NCI-H1092 (cell line): ENCODE results near the gene PDK2.
"Not testable (repeated sequence)": the region's sequence is repeated elsewhere in the genome, so short reads cannot be mapped to it uniquely, and the experiment has no call there.

Experiments
- DNase-seq: peaks from one replicate; lab custom pipeline; 2025; lab: John Stamatoyannopoulos, UW

Gene PDK2

GRCh38 chr17:50058296-50058953 lies 36.7 kb upstream of the PDK2 start:
- DNase-seq = no peak

- no peak for DNase-seq
Measured at GRCh38 chr17:50059256-50059655, 35.9 kb upstream of the PDK2 start.

- DNase-seq = no peak
Measured at GRCh38 chr17:50059759-50060273, 35.3 kb upstream of the PDK2 start.

GRCh38 chr17:50060951-50061712 lies 34.0 kb upstream of the PDK2 start:
- DNase-seq = no peak

- not testable (repeated sequence) for DNase-seq
Measured at GRCh38 chr17:50061713-50062045, 33.5 kb upstream of the PDK2 start.

GRCh38 chr17:50062293-50063243 lies 32.6 kb upstream of the PDK2 start:
- no peak for DNase-seq

GRCh38 chr17:50063561-50064252 lies 31.4 kb upstream of the PDK2 start:
- no peak for DNase-seq

GRCh38 chr17:50064253-50065001 lies 30.7 kb upstream of the PDK2 start:
- DNase-seq = no peak

- no peak for DNase-seq
Measured at GRCh38 chr17:50065056-50065455, 30.1 kb upstream of the PDK2 start.

- DNase-seq = no peak
Measured at GRCh38 chr17:50066995-50067394, 28.2 kb upstream of the PDK2 start.

GRCh38 chr17:50067996-50068395 lies 27.2 kb upstream of the PDK2 start:
- DNase-seq = no peak

- DNase-seq = no peak
Measured at GRCh38 chr17:50070908-50071680, 24.1 kb upstream of the PDK2 start.

GRCh38 chr17:50071692-50072091 lies 23.5 kb upstream of the PDK2 start:
- DNase-seq = no peak

GRCh38 chr17:50072130-50072529 lies 23.0 kb upstream of the PDK2 start:
- no peak for DNase-seq

GRCh38 chr17:50072925-50073324 lies 22.2 kb upstream of the PDK2 start:
- DNase-seq = no peak

- DNase-seq = no peak
Measured at GRCh38 chr17:50074227-50074626, 20.9 kb upstream of the PDK2 start.

GRCh38 chr17:50075446-50076032 lies 19.6 kb upstream of the PDK2 start:
- no peak for DNase-seq

GRCh38 chr17:50076221-50076590 lies 18.9 kb upstream of the PDK2 start:
- DNase-seq = no peak

- DNase-seq = no peak
Measured at GRCh38 chr17:50076591-50077235, 18.4 kb upstream of the PDK2 start.
